Neuronal stem cell (in vitro differentiated cells): ENCODE data around the gene TNP2.

Experiments used
- DNase-seq: peaks from one replicate; pipeline ENCODE4 v3.0.0-alpha.2; 2013; ENCODE audit warnings: low spot score
- H2AFZ ChIP-seq: one replicate; pipeline ENCODE4 v1.6.1; 2013; ENCODE audit warnings: mild to moderate bottlenecking, low read length, inconsistent platforms
- H2AK5ac ChIP-seq: 2 replicates; pipeline ENCODE4 v1.6.1; 2013; ENCODE audit warnings: low read depth, mild to moderate bottlenecking, inconsistent platforms, low read length, moderate library complexity, mixed read lengths
- H2BK120ac ChIP-seq: 2 replicates; pipeline ENCODE4 v1.6.1; 2013; ENCODE audit warnings: low read depth, mild to moderate bottlenecking, inconsistent platforms, low read length, moderate library complexity, mixed read lengths
- H2BK12ac ChIP-seq: one replicate; pipeline ENCODE4 v1.6.1; 2013; ENCODE audit warnings: low read length, inconsistent platforms
- H2BK15ac ChIP-seq: 2 replicates; pipeline ENCODE4 v1.6.1; 2013; ENCODE audit warnings: mild to moderate bottlenecking, low read length, inconsistent platforms, mixed read lengths
- H2BK5ac ChIP-seq: one replicate; pipeline ENCODE4 v1.6.1; 2013; ENCODE audit warnings: inconsistent platforms, mild to moderate bottlenecking, low read length, moderate library complexity
- H3K14ac ChIP-seq: one replicate; pipeline ENCODE4 v1.6.1; 2013; ENCODE audit warnings: low read length, inconsistent platforms
- H3K18ac ChIP-seq: 2 replicates; pipeline ENCODE4 v1.6.1; 2013; ENCODE audit warnings: low read length, inconsistent platforms
- H3K23ac ChIP-seq: 2 replicates; pipeline ENCODE4 v1.6.1; 2013; ENCODE audit warnings: low read depth, mild to moderate bottlenecking, mixed read lengths, low read length, inconsistent platforms; ENCODE audit not compliant: poor library complexity
- H3K27ac ChIP-seq: replicated peaks from 3 replicates; pipeline ENCODE4 v1.5.1; 2013; ENCODE audit warnings: low read length, inconsistent platforms
- H3K27me3 ChIP-seq, 3 experiments: 2 replicates each; pipeline ENCODE4 v1.6.1; 2013; ENCODE audit warnings: low read length in 3 of 3, mild to moderate bottlenecking in 2 of 3, inconsistent platforms in 1 of 3, low read depth in 1 of 3, mixed read lengths in 1 of 3, moderate library complexity in 1 of 3; ENCODE audit not compliant: control insufficient read depth in 3 of 3, insufficient read depth in 3 of 3
- H3K36me3 ChIP-seq, 2 donors: replicated peaks in 1 of 2; 2 replicates each; pipeline ENCODE4 v1.6.1; 2013; ENCODE audit warnings: low read length in 2 of 2; ENCODE audit not compliant: control insufficient read depth in 2 of 2, insufficient read depth in 2 of 2
- H3K4ac ChIP-seq: 2 replicates; pipeline ENCODE4 v1.6.1; 2013; ENCODE audit warnings: inconsistent platforms, mild to moderate bottlenecking, low read length, moderate library complexity
- H3K4me1 ChIP-seq, 2 donors: 1 replicate in 1 of 2; 2 replicates in 1 of 2; pipeline ENCODE4 v1.6.1; 2013; ENCODE audit warnings: low read length in 2 of 2, low read depth in 1 of 2; ENCODE audit not compliant: control insufficient read depth in 2 of 2, insufficient read depth in 1 of 2
- H3K4me2 ChIP-seq: one replicate; pipeline ENCODE4 v1.6.1; 2013; ENCODE audit warnings: mild to moderate bottlenecking, low read length, inconsistent platforms; ENCODE audit not compliant: insufficient read depth, poor library complexity, severe bottlenecking
- H3K4me3 ChIP-seq, 2 donors: 2 replicates each; pipeline ENCODE4 v1.5.1; 2013; ENCODE audit warnings: low read length in 2 of 2, mild to moderate bottlenecking in 2 of 2, inconsistent platforms in 1 of 2, moderate library complexity in 1 of 2
- H3K79me1 ChIP-seq: one replicate; pipeline ENCODE4 v1.6.1; 2013; ENCODE audit warnings: low read depth, mild to moderate bottlenecking, inconsistent platforms, low read length, moderate library complexity
- H3K9ac ChIP-seq: one replicate; pipeline ENCODE4 v1.6.1; 2013; ENCODE audit warnings: mild to moderate bottlenecking, low read depth, low read length, inconsistent platforms; ENCODE audit not compliant: poor library complexity
- H3K9me3 ChIP-seq, 2 donors: replicated peaks in 1 of 2; 2 replicates each; pipeline versions ENCODE3 to v1.6.1; 2013; ENCODE audit warnings: low read length in 2 of 2, mild to moderate bottlenecking in 2 of 2, inconsistent platforms in 1 of 2, low read depth in 1 of 2, mixed read lengths in 1 of 2, moderate library complexity in 1 of 2; ENCODE audit not compliant: control insufficient read depth in 2 of 2, insufficient read depth in 1 of 2
- H4K8ac ChIP-seq: one replicate; pipeline ENCODE4 v1.6.1; 2013; ENCODE audit warnings: low read depth, mild to moderate bottlenecking, inconsistent platforms, low read length, moderate library complexity
- H4K91ac ChIP-seq: one replicate; pipeline ENCODE4 v1.6.1; 2013; ENCODE audit warnings: low read length, low read depth, mild to moderate bottlenecking, inconsistent platforms; ENCODE audit not compliant: poor library complexity
- WGBS, 2 donors: extraction: QIAGEN DNeasy Blood & Tissue Kit; methylation state at CpG; one replicate each; pipeline ENCODE4 v1.1.7; 2013; ENCODE audit warnings: missing lambda C conversion rate in 2 of 2, mixed read lengths in 1 of 2; ENCODE audit not compliant: insufficient read length in 2 of 2, insufficient replicate concordance in 1 of 2; ENCODE audit errors: extremely low coverage in 2 of 2; 5-methylcytosine and 5-hydroxymethylcytosine counted together

TNP2 gene

GRCh38 chr16:11276143-11276895, 7.2 kb upstream of the TNP2 start, which contains the start of gene PRM2:
Gene PRM2 (minus strand): TSS chr16:11276480. CDS start chr16:11276370, 110 bp downstream.
- H3K14ac ChIP-seq, result peak within 1 kb of the TSS; percentile 65
- no peak within 1 kb of the TSS for H2AFZ ChIP-seq
- peak within 1 kb of the TSS; percentile 33 for H3K9ac ChIP-seq
- H4K91ac ChIP-seq, result no peak within 1 kb of the TSS
- peaks cover 6 to 10% of the 10 kb centered on the region in 2 donors for H3K4me1 ChIP-seq
- H3K4me3 ChIP-seq, result no peak within 1 kb of the TSS
- H3K23ac ChIP-seq, result no peak within 1 kb of the TSS
- no peaks in the 10 kb centered on the region for H3K9me3 ChIP-seq
- H3K79me1 ChIP-seq, result no peaks in the 10 kb centered on the region
- no peak within 1 kb of the TSS for H4K8ac ChIP-seq
- peak within 1 kb of the TSS; percentile 7 for H2BK12ac ChIP-seq
- H3K4me2 ChIP-seq, result no peak within 1 kb of the TSS
- no peak for DNase-seq
- no peak within 1 kb of the TSS for H3K27ac ChIP-seq
- H3K27me3 ChIP-seq, result no peaks in the 10 kb centered on the region
- no peaks in the 10 kb centered on the region for H3K36me3 ChIP-seq
- no peak within 1 kb of the TSS for H2BK120ac ChIP-seq
- no peak within 1 kb of the TSS for H3K4ac ChIP-seq
- peak within 1 kb of the TSS; percentile 37 for H2AK5ac ChIP-seq
- WGBS, 2 donors, result no CpG with 5 or more reads among the region's 26 CpGs
- H2BK5ac ChIP-seq, result no peak within 1 kb of the TSS
- H3K18ac ChIP-seq, result peak within 1 kb of the TSS; percentile 55
- H2BK15ac ChIP-seq, result no peak within 1 kb of the TSS

- Histone ChIP-seq H4K8ac (no peak overlapping the region), H2AFZ (no peak overlapping the region), H3K9ac (no peak overlapping the region), H2BK12ac (no peak overlapping the region), H3K18ac (peak overlapping the region; percentile 36), H3K4me3 (no peak overlapping the region), H2BK5ac (peak overlapping the region; percentile 21), H3K4ac (no peak overlapping the region), H4K91ac (no peak overlapping the region), H2BK15ac (no peak overlapping the region), H3K9me3 (no peaks in the 10 kb centered on the region), H3K27me3 (no peaks in the 10 kb centered on the region), H3K4me2 (no peak overlapping the region), H3K36me3 (no peaks in the 10 kb centered on the region), H3K23ac (no peak overlapping the region), H3K14ac (no peak overlapping the region), H3K79me1 (no peaks in the 10 kb centered on the region), H3K4me1 (peaks cover 6 to 10% of the 10 kb centered on the region in 2 donors), H2AK5ac (no peak overlapping the region), H2BK120ac (no peak overlapping the region), H3K27ac (no peak overlapping the region)
- no CpG with 5 or more reads among the region's 7 CpGs for WGBS, 2 donors
- no peak for DNase-seq
Observed at GRCh38 chr16:11274964-11275363, 5.8 kb upstream of the TNP2 start.

DNA sequence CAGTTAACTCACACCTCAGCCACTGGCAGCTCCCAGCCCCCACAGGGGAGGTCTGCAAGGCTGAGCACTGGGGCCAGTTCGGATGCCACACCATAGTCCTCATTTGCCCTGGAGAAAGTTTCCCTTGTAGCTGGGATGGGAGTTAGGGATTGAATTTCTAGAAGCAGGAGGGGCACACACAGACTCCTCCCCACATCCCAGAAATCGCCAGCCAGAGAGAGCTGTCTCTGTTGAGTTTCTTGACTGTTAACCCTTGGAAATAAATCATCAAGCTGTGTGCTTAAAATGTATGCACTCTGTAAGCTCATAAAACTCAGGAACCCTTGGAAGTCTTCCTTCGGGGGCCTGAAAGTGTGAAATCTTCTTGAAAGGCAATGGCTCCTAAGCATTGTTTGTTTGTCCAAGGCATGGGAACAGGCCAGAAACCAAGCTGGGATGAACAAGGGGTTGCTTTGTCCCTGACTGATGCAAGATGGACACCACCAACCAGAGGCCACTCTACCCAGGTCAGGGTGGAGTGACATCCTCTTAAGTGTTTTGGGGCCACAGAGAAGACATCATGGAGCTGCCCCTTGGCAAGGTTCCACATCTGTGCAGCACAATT, 4.7 kb upstream of the TNP2 start:
- H3K9me3 ChIP-seq, result no peaks in the 10 kb centered on the region
- DNase-seq, result no peak

More for the DNA sequence above, 4.7 kb upstream of the TNP2 start:
- Histone ChIP-seq H4K8ac (no peak overlapping the region), H2BK15ac (peak overlapping the region; percentile 88), H3K27me3 (no peaks in the 10 kb centered on the region), H3K79me1 (no peaks in the 10 kb centered on the region), H3K27ac (no peak overlapping the region), H3K4me1 (peaks cover 6 to 10% of the 10 kb centered on the region in 2 donors), H2AFZ (peak overlapping the region; percentile 75), H4K91ac (no peak overlapping the region), H3K23ac (no peak overlapping the region), H3K18ac (peak overlapping the region; percentile 89), H2BK120ac (no peak overlapping the region), H2BK5ac (no peak overlapping the region), H3K9ac (no peak overlapping the region), H3K4ac (no peak overlapping the region), H3K14ac (no peak overlapping the region), H3K36me3 (no peaks in the 10 kb centered on the region), H2BK12ac (peak overlapping the region; percentile 78), H3K4me3 (no peak overlapping the region), H2AK5ac (peak overlapping the region; percentile 53), H3K4me2 (no peak overlapping the region)
- no CpG with 5 or more reads among the region's 3 CpGs for WGBS, 2 donors
